Activated CD4-positive, alpha-beta memory T cell treated with anti-CD3 and anti-CD28 coated beads for 36 hours (primary cell): ENCODE data around the gene CIAPIN1. TPM values are rescaled to one million over a fixed set of nuclear protein-coding genes. Genes with fewer than 3 reads are reported as not detected.
"Not testable (repeated sequence)": the region's sequence is repeated elsewhere in the genome, so short reads cannot be mapped to it uniquely, and the experiment has no call there.

Experiments used
- CTCF ChIA-PET: fragments of 350-600 bp; sonication (Branson Sonifier 250); formaldehyde crosslinking; loops from one replicate; lab custom pipeline; 2021; ENCODE audit warnings: antibody characterized with exemption, inconsistent platforms; lab: Charles Lee
- POLR2A ChIA-PET: fragments of 350-600 bp; sonication (Branson Sonifier 250); formaldehyde crosslinking; loops from one replicate; lab custom pipeline; 2021; ENCODE audit warnings: antibody characterized with exemption; lab: Charles Lee
- DNase-seq: peaks from one replicate; pipeline ENCODE4 v3.0.0-alpha.2; 2020
- H3K27ac Mint-ChIP-seq: one replicate; pipeline ENCODE4 v1.8.0; 2021; ENCODE audit warnings: mixed read lengths
- H3K27me3 Mint-ChIP-seq: one replicate; pipeline ENCODE4 v1.8.0; 2021; ENCODE audit warnings: mixed read lengths
- H3K36me3 Mint-ChIP-seq: one replicate; pipeline ENCODE4 v1.8.0; 2021; ENCODE audit warnings: mixed read lengths
- H3K4me1 Mint-ChIP-seq: one replicate; pipeline ENCODE4 v1.8.0; 2021; ENCODE audit warnings: low read depth, mixed read lengths
- H3K4me3 Mint-ChIP-seq: one replicate; pipeline ENCODE4 v1.8.0; 2021; ENCODE audit warnings: mild to moderate bottlenecking, mixed read lengths
- H3K9me3 Mint-ChIP-seq: one replicate; pipeline ENCODE4 v1.8.0; 2021; ENCODE audit warnings: mixed read lengths
- intact Hi-C: fragments of 100-400 bp; cut with micrococcal nuclease; formaldehyde crosslinking; loops from one replicate; pipeline ENCODE4 v1.15.1; 2023
- total RNA-seq, 2 experiments: library from RNA; stranded (reverse); gene quantifications; one replicate each; pipeline ENCODE4 v1.2.3, GENCODE V29; 2021

The CIAPIN1 gene
- total RNA-seq, 2 experiments from 2014 or later = 34.8 to 38.5 TPM

- intact Hi-C loops = loop anchor here (5.0 kb wide), 2 partner anchors 162 to 273 kb away; partner anchors contain the start of gene KATNB1
- DNase-seq = no peak
- Mint-ChIP-seq H3K36me3 (peaks cover 29% of the 10 kb centered on the region), H3K27ac (peak overlapping the region; percentile 14), H3K4me3 (no peak overlapping the region), H3K4me1 (peaks cover 37% of the 10 kb centered on the region), H3K27me3 (no peaks in the 10 kb centered on the region), H3K9me3 (no peaks in the 10 kb centered on the region)
- ChIA-PET CTCF (interaction anchor here (0.9 to 3.7 kb wide), 4 partner anchors 11 to 56 kb away, joined by 4 to 51 read pairs (median 8); partner anchors contain the start of genes CIAPIN1 and COQ9), POLR2A (interaction anchor here (0.6 to 1.4 kb wide), 2 partner anchors 10 to 75 kb away, joined by 3 to 4 read pairs; no protein-coding TSS in a partner anchor)
Observed at GRCh38 chr16:57464523-57464922, 17.3 kb upstream of the CIAPIN1 start.

DNA sequence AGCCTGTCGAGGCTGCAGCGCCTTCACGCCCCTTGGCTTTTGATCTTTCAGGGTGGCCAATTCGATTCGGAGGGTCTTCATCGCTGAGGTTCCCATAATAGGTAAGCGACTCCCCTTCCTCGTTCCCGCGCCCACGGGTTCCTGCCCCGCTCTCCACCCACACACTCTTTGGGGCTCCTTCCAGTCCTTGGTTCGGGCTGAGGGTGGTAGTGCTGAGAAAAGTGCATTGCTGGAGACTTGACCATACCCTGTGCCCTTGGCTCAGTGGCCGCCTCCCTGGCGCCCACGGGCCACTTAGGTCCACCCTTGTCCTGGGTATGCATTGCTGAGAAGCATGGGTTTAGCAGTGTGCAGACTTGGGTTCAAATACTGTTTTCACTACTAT lies 15.8 kb upstream of the CIAPIN1 start:
- H3K4me1 Mint-ChIP-seq = peaks cover 34% of the 10 kb centered on the region
- peaks cover 22% of the 10 kb centered on the region for H3K36me3 Mint-ChIP-seq
- no peaks in the 10 kb centered on the region for H3K9me3 Mint-ChIP-seq
- no peaks in the 10 kb centered on the region for H3K27me3 Mint-ChIP-seq
- H3K27ac Mint-ChIP-seq = peak overlapping the region; percentile 98
- intact Hi-C loops = loop anchor here (1.0 to 5.0 kb wide), 5 partner anchors 13 to 274 kb away; partner anchors contain the start of genes CCDC102A, CIAPIN1, COQ9 and KATNB1
- H3K4me3 Mint-ChIP-seq = peak overlapping the region; percentile 100
- DNase-seq = peak; percentile 27
- POLR2A ChIA-PET = interaction anchor here (0.6 to 2.9 kb wide), 11 partner anchors 8 to 218 kb away, joined by 3 to 26 read pairs (median 4); partner anchors contain the start of genes ARL2BP, CCDC102A, CIAPIN1 and COQ9
- CTCF ChIA-PET = interaction anchor here (1.1 to 3.7 kb wide), 20 partner anchors 8 to 163 kb away, joined by 3 to 51 read pairs (median 6); partner anchors contain the start of genes ADGRG5, CIAPIN1, COQ9 and DOK4

GRCh38 chr16:57462209-57462977 lies 15.2 kb upstream of the CIAPIN1 start, which contains the start of gene POLR2C:
POLR2C (plus strand) TSS chr16:57462679; CDS start chr16:57462725, 46 bp downstream.
- ChIA-PET POLR2A (interaction anchor here (0.6 to 2.9 kb wide), 12 partner anchors 9 to 277 kb away, joined by 3 to 26 read pairs (median 4); partner anchors contain the start of genes ARL2BP, CCDC102A, CIAPIN1 and COQ9), CTCF (interaction anchor here (0.5 to 3.7 kb wide), 25 partner anchors 9 to 163 kb away, joined by 3 to 51 read pairs (median 5); partner anchors contain the start of genes ADGRG5, CIAPIN1, COQ9 and DOK4)
- H3K27ac Mint-ChIP-seq = peak within 1 kb of the TSS; percentile 98
- intact Hi-C loops = loop anchor here (1.0 to 5.0 kb wide), 5 partner anchors 14 to 275 kb away; partner anchors contain the start of genes CCDC102A, CIAPIN1, COQ9 and KATNB1
- H3K27me3 Mint-ChIP-seq = no peaks in the 10 kb centered on the region
- peaks cover 34% of the 10 kb centered on the region for H3K4me1 Mint-ChIP-seq
- peaks cover 22% of the 10 kb centered on the region for H3K36me3 Mint-ChIP-seq
- peak within 1 kb of the TSS; percentile 100 for H3K4me3 Mint-ChIP-seq
- no peaks in the 10 kb centered on the region for H3K9me3 Mint-ChIP-seq
- peak; percentile 95 for DNase-seq

- no peaks in the 10 kb centered on the region for H3K9me3 Mint-ChIP-seq
- intact Hi-C loops = no loop called here
- CTCF ChIA-PET = interaction anchor here (0.6 to 1.0 kb wide), 2 partner anchors 10 to 24 kb away, joined by 3 to 5 read pairs; partner anchors contain the start of gene POLR2C
- H3K27ac Mint-ChIP-seq = no peak overlapping the region
- no peak overlapping the region for H3K4me3 Mint-ChIP-seq
- POLR2A ChIA-PET = interaction anchor here (0.6 kb wide), 1 partner anchor 16 kb away, joined by 3 read pairs; no protein-coding TSS in a partner anchor
- H3K36me3 Mint-ChIP-seq = peaks cover 10% of the 10 kb centered on the region
- H3K4me1 Mint-ChIP-seq = peaks cover 11% of the 10 kb centered on the region
- no peaks in the 10 kb centered on the region for H3K27me3 Mint-ChIP-seq
- no peak for DNase-seq
Observed at GRCh38 chr16:57452021-57452420, 4.8 kb upstream of the CIAPIN1 start.

- Mint-ChIP-seq H3K4me1 (peaks cover 28% of the 10 kb centered on the region), H3K27ac (peak overlapping the region; percentile 70), H3K27me3 (no peaks in the 10 kb centered on the region), H3K36me3 (peaks cover 5% of the 10 kb centered on the region), H3K4me3 (peak overlapping the region; percentile 91), H3K9me3 (no peaks in the 10 kb centered on the region)
- POLR2A ChIA-PET = interaction anchor here (0.6 to 3.9 kb wide), 14 partner anchors 8 to 458 kb away, joined by 3 to 26 read pairs (median 4); partner anchors contain the start of genes KATNB1, NLRC5 and POLR2C
- peak; percentile 41 for DNase-seq
- intact Hi-C loops = loop anchor here (1.0 to 2.0 kb wide), 4 partner anchors 16 to 260 kb away; partner anchors contain the start of genes ARL2BP, POLR2C, PSME3IP1 and RSPRY1
- CTCF ChIA-PET = interaction anchor here (0.7 to 7.5 kb wide), 12 partner anchors 14 to 146 kb away, joined by 3 to 51 read pairs (median 4); partner anchors contain the start of genes DOK4 and POLR2C
Observed at GRCh38 chr16:57446531-57447185, 527 bp downstream of the CIAPIN1 start.

- intact Hi-C loops = no loop called here
Observed at GRCh38 chr16:57445510-57445909, 1.7 kb downstream of the CIAPIN1 start.

GRCh38 chr16:57444711-57445110 lies 2.5 kb downstream of the CIAPIN1 start:
- Mint-ChIP-seq H3K27me3 (no peaks in the 10 kb centered on the region), H3K36me3 (peaks cover 21% of the 10 kb centered on the region), H3K9me3 (peaks cover 15% of the 10 kb centered on the region), H3K4me1 (peaks cover 28% of the 10 kb centered on the region), H3K4me3 (no peak overlapping the region), H3K27ac (no peak overlapping the region)
- DNase-seq = no peak
- CTCF ChIA-PET = interaction anchor here (0.5 to 7.5 kb wide), 9 partner anchors 11 to 287 kb away, joined by 3 to 51 read pairs (median 4); partner anchors contain the start of gene POLR2C
- intact Hi-C loops = no loop called here
- POLR2A ChIA-PET = no interaction called here

More at GRCh38 chr16:57445510-57445909, 1.7 kb downstream of the CIAPIN1 start:
- peaks cover 28% of the 10 kb centered on the region for H3K4me1 Mint-ChIP-seq
- POLR2A ChIA-PET = interaction anchor here (3.9 kb wide), 1 partner anchor 17 kb away, joined by 26 read pairs; the partner anchor contains the start of gene POLR2C
- H3K36me3 Mint-ChIP-seq = peaks cover 13% of the 10 kb centered on the region
- H3K27ac Mint-ChIP-seq = no peak overlapping the region
- CTCF ChIA-PET = interaction anchor here (0.5 to 7.5 kb wide), 4 partner anchors 11 to 74 kb away, joined by 3 to 51 read pairs (median 7); partner anchors contain the start of gene POLR2C
- H3K9me3 Mint-ChIP-seq = peaks cover 7% of the 10 kb centered on the region
- no peak overlapping the region for H3K4me3 Mint-ChIP-seq
- DNase-seq = no peak
- H3K27me3 Mint-ChIP-seq = no peaks in the 10 kb centered on the region

- CTCF ChIA-PET = interaction anchor here (0.6 to 2.3 kb wide), 4 partner anchors 15 to 80 kb away, joined by 3 to 8 read pairs (median 3); partner anchors contain the start of gene POLR2C
- H3K27me3 Mint-ChIP-seq, H3K4me3 Mint-ChIP-seq, POLR2A ChIA-PET, H3K4me1 Mint-ChIP-seq, DNase-seq, H3K27ac Mint-ChIP-seq, intact Hi-C loops: not testable (repeated sequence)
- Mint-ChIP-seq H3K9me3 (peaks cover 16% of the 10 kb centered on the region), H3K36me3 (peaks cover 40% of the 10 kb centered on the region)
Observed at GRCh38 chr16:57440551-57440950, 6.6 kb downstream of the CIAPIN1 start.

DNA sequence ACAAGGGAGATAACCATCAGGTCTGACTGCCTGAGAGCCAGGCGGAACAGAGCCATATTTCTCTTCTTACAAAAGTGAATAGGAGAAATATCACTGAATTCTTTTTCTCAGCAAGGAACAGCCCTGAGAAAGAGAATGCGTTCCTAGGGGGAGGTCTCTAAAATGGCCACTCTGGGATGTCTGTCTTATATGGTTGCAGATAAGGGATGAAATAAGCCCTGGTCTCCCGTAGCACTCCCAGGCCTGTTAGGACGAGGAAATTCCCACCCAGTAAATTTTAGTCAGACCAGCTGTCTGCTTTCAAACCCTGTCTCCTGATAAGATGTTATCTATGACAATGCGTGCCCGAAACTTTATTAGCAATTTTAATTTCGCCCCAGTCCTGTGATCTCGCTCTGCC lies 7.2 kb downstream of the CIAPIN1 start:
- H3K27me3 Mint-ChIP-seq, DNase-seq, POLR2A ChIA-PET, H3K4me3 Mint-ChIP-seq, intact Hi-C loops, H3K4me1 Mint-ChIP-seq, H3K27ac Mint-ChIP-seq: not testable (repeated sequence)
- peaks cover 16% of the 10 kb centered on the region for H3K9me3 Mint-ChIP-seq
- peaks cover 43% of the 10 kb centered on the region for H3K36me3 Mint-ChIP-seq
- CTCF ChIA-PET = interaction anchor here (0.6 to 1.5 kb wide), 4 partner anchors 14 to 80 kb away, joined by 3 to 4 read pairs (median 3); partner anchors contain the start of gene POLR2C

- Mint-ChIP-seq H3K36me3 (peaks cover 59% of the 10 kb centered on the region), H3K4me1 (peaks cover 4% of the 10 kb centered on the region), H3K9me3 (peaks cover 12% of the 10 kb centered on the region), H3K27me3 (no peaks in the 10 kb centered on the region), H3K4me3 (no peak overlapping the region), H3K27ac (no peak overlapping the region)
- CTCF ChIA-PET = interaction anchor here (0.8 kb wide), 1 partner anchor 18 kb away, joined by 3 read pairs; no protein-coding TSS in a partner anchor
- intact Hi-C loops = no loop called here
- DNase-seq = no peak
- POLR2A ChIA-PET = no interaction called here
Observed at GRCh38 chr16:57435838-57436237, 11.3 kb downstream of the CIAPIN1 start.
